H9 (cell line): Measurements from ENCODE around the gene C1orf94. TPM values are rescaled to one million over a fixed set of nuclear protein-coding genes. Genes with fewer than 3 reads are reported as not detected.

ENCODE experiments used
- DNase-seq: peaks from one replicate; pipeline ENCODE4 v3.0.0-alpha.2; 2017
- H2AFZ ChIP-seq: one replicate; pipeline ENCODE4 v1.6.1; 2013; ENCODE audit warnings: mild to moderate bottlenecking, low read length, control low read depth, moderate library complexity
- H2AK5ac ChIP-seq: 2 replicates; pipeline ENCODE4 v1.6.1; 2013; ENCODE audit warnings: low read length, control low read depth, mixed read lengths; ENCODE audit not compliant: insufficient read length
- H2BK120ac ChIP-seq: one replicate; pipeline ENCODE4 v1.6.1; 2013; ENCODE audit warnings: low read depth, mild to moderate bottlenecking, low read length, control low read depth, inconsistent platforms; ENCODE audit not compliant: poor library complexity, severe bottlenecking
- H2BK12ac ChIP-seq: 2 replicates; pipeline ENCODE4 v1.6.1; 2013; ENCODE audit warnings: low read length, control low read depth, mixed read lengths, low read depth; ENCODE audit not compliant: insufficient read length
- H2BK15ac ChIP-seq: 2 replicates; pipeline ENCODE4 v1.6.1; 2013; ENCODE audit warnings: low read depth, low read length, control low read depth
- H2BK20ac ChIP-seq: one replicate; pipeline ENCODE4 v1.6.1; 2013; ENCODE audit warnings: low read depth, mild to moderate bottlenecking, low read length, control low read depth, inconsistent platforms; ENCODE audit not compliant: poor library complexity, severe bottlenecking
- H2BK5ac ChIP-seq: 2 replicates; pipeline ENCODE4 v1.6.1; 2013; ENCODE audit warnings: low read length, control low read depth, mixed read lengths; ENCODE audit not compliant: insufficient read length
- H3K14ac ChIP-seq: 2 replicates; pipeline ENCODE4 v1.6.1; 2013; ENCODE audit warnings: low read length, control low read depth; ENCODE audit not compliant: insufficient read depth
- H3K18ac ChIP-seq: 2 replicates; pipeline ENCODE4 v1.6.1; 2013; ENCODE audit warnings: low read depth, mild to moderate bottlenecking, mixed read lengths, low read length, control low read depth; ENCODE audit not compliant: insufficient read length
- H3K23ac ChIP-seq: 2 replicates; pipeline ENCODE4 v1.6.1; 2013; ENCODE audit warnings: low read length, control low read depth, mixed read lengths, low read depth; ENCODE audit not compliant: insufficient read length
- H3K23me2 ChIP-seq: 2 replicates; pipeline ENCODE4 v1.6.1; 2013; ENCODE audit warnings: low read depth, mild to moderate bottlenecking, mixed read lengths, low read length, control low read depth; ENCODE audit not compliant: insufficient read length, poor library complexity, severe bottlenecking
- H3K27ac ChIP-seq: 2 replicates; pipeline ENCODE4 v1.5.1; 2013; ENCODE audit warnings: low read length, control low read depth, mixed read lengths, low read depth; ENCODE audit not compliant: insufficient read length
- H3K27me3 ChIP-seq: 2 replicates; pipeline ENCODE4 v1.6.1; 2013; ENCODE audit warnings: low read length, control low read depth, inconsistent platforms; ENCODE audit not compliant: insufficient read depth
- H3K4ac ChIP-seq: 2 replicates; pipeline ENCODE4 v1.6.1; 2013; ENCODE audit warnings: low read depth, mild to moderate bottlenecking, control low read depth, inconsistent platforms, low read length, moderate library complexity
- H3K4me1 ChIP-seq: 2 replicates; pipeline ENCODE4 v1.6.1; 2013; ENCODE audit warnings: low read length, control low read depth, inconsistent platforms; ENCODE audit not compliant: insufficient read depth
- H3K4me2 ChIP-seq: 2 replicates; pipeline ENCODE4 v1.6.1; 2013; ENCODE audit warnings: low read length, control low read depth, mixed read lengths; ENCODE audit not compliant: insufficient read length, insufficient read depth
- H3K56ac ChIP-seq: 2 replicates; pipeline ENCODE4 v1.6.1; 2013; ENCODE audit warnings: low read depth, mild to moderate bottlenecking, mixed read lengths, low read length, control low read depth; ENCODE audit not compliant: insufficient read length
- H3K79me1 ChIP-seq: 2 replicates; pipeline ENCODE4 v1.6.1; 2013; ENCODE audit warnings: low read depth, mild to moderate bottlenecking, moderate library complexity, low read length, control low read depth, inconsistent platforms; ENCODE audit not compliant: insufficient read depth, poor library complexity, severe bottlenecking
- H3K79me2 ChIP-seq: 2 replicates; pipeline ENCODE4 v1.6.1; 2013; ENCODE audit warnings: low read length, control low read depth, inconsistent platforms; ENCODE audit not compliant: insufficient read depth
- H3K9ac ChIP-seq: 2 replicates; pipeline ENCODE4 v1.6.1; 2013; ENCODE audit warnings: low read length, control low read depth, mixed read lengths; ENCODE audit not compliant: insufficient read length; ENCODE audit errors: extremely low read depth
- H3K9me3 ChIP-seq: one replicate; pipeline ENCODE4 v1.6.1; 2013; ENCODE audit warnings: low read depth, low read length, inconsistent platforms; ENCODE audit not compliant: control insufficient read depth
- H3T11ph ChIP-seq: one replicate; pipeline ENCODE4 v1.6.1; 2013; ENCODE audit warnings: mild to moderate bottlenecking, low read length, control low read depth, inconsistent platforms
- H4K20me1 ChIP-seq: one replicate; pipeline ENCODE4 v1.6.1; 2013; ENCODE audit not compliant: control insufficient read depth, insufficient read length, insufficient read depth
- H4K5ac ChIP-seq: 2 replicates; pipeline ENCODE4 v1.6.1; 2013; ENCODE audit warnings: low read depth, mild to moderate bottlenecking, mixed read lengths, low read length, control low read depth; ENCODE audit not compliant: insufficient read length
- H4K8ac ChIP-seq: replicated peaks from 2 replicates; pipeline ENCODE4 v1.6.1; 2013; ENCODE audit warnings: low read length, control low read depth, mixed read lengths, low read depth; ENCODE audit not compliant: insufficient read length
- H4K91ac ChIP-seq: 2 replicates; pipeline ENCODE4 v1.6.1; 2013; ENCODE audit warnings: low read depth, mild to moderate bottlenecking, moderate library complexity, mixed read lengths, low read length, control low read depth; ENCODE audit not compliant: insufficient read length
- H3K27ac Mint-ChIP-seq, 3 experiments: 2 replicates in 2 of 3; 3 replicates in 1 of 3; pipeline ENCODE4 v1.8.0; 2020 to 2021; ENCODE audit warnings: mixed read lengths in 3 of 3, mild to moderate bottlenecking in 1 of 3, moderate library complexity in 1 of 3
- H3K27me3 Mint-ChIP-seq: 2 replicates; pipeline ENCODE4 v1.8.0; 2021; ENCODE audit warnings: low read depth, mild to moderate bottlenecking, moderate library complexity, mixed read lengths
- H3K36me3 Mint-ChIP-seq, 3 experiments: 2 replicates in 2 of 3; 3 replicates in 1 of 3; pipeline ENCODE4 v1.8.0; 2020 to 2021; ENCODE audit warnings: low read depth in 3 of 3, mixed read lengths in 3 of 3; ENCODE audit not compliant: insufficient read depth in 1 of 3
- H3K4me1 Mint-ChIP-seq, 2 experiments: 2 replicates each; pipeline ENCODE4 v1.8.0; 2020; ENCODE audit warnings: mixed read lengths in 2 of 2
- H3K4me3 Mint-ChIP-seq, 2 experiments: 2 replicates in 1 of 2; 3 replicates in 1 of 2; pipeline ENCODE4 v1.8.0; 2020 to 2021; ENCODE audit warnings: mild to moderate bottlenecking in 2 of 2, mixed read lengths in 2 of 2, moderate library complexity in 1 of 2
- H3K9me3 Mint-ChIP-seq, 2 experiments: 2 replicates in 1 of 2; 3 replicates in 1 of 2; pipeline ENCODE4 v1.8.0; 2020; ENCODE audit warnings: mild to moderate bottlenecking in 2 of 2, mixed read lengths in 2 of 2, moderate library complexity in 1 of 2
- CTCF ChIP-seq: fragments of 200-600 bp; sonication (generic); conservative IDR thresholded peaks from 3 replicates; pipeline ENCODE4 v1.8.0; 2021; ENCODE audit warnings: antibody characterized with exemption, mild to moderate bottlenecking
- WGBS: extraction: QIAGEN DNeasy Blood & Tissue Kit; methylation state at CpG from one replicate; pipeline ENCODE4 v1.1.7; 2013; ENCODE audit warnings: missing lambda C conversion rate, low lambda C conversion rate, mixed read lengths; ENCODE audit not compliant: insufficient read length; ENCODE audit errors: extremely low coverage; 5-methylcytosine and 5-hydroxymethylcytosine counted together
- total RNA-seq: library from RNA; stranded (reverse); gene quantifications from 2 replicates; pipeline ENCODE4 v1.2.1, GENCODE V29; 2021

C1orf94 gene
- total RNA-seq, 1 experiment from 2014 or later = 0.98 TPM

GRCh38 chr1:34265396-34265795, 88.7 kb downstream of the C1orf94 start:
- H4K20me1 ChIP-seq = no peaks in the 10 kb centered on the region
- H3K4me1 Mint-ChIP-seq = peaks cover 7 to 17% of the 10 kb centered on the region in 2 experiments
- peaks cover 2% of the 10 kb centered on the region; the same call in 1 of the 2 replicates for H3K4me1 ChIP-seq
- H3K56ac ChIP-seq = no peak overlapping the region
- no peaks in the 10 kb centered on the region for H3K9me3 ChIP-seq
- H3K9ac ChIP-seq = no peak overlapping the region
- no peak overlapping the region for H2BK120ac ChIP-seq
- H3K9me3 Mint-ChIP-seq = no peaks in the 10 kb centered on the region
- H3K23me2 ChIP-seq = no peaks in the 10 kb centered on the region
- H2BK5ac ChIP-seq = no peak overlapping the region
- H3K4ac ChIP-seq = no peak overlapping the region
- H3K14ac ChIP-seq = no peak overlapping the region
- no peaks in the 10 kb centered on the region for H3K79me2 ChIP-seq
- H2BK12ac ChIP-seq = no peak overlapping the region
- no peak overlapping the region for H2BK20ac ChIP-seq
- H3T11ph ChIP-seq = no peak overlapping the region
- H3K79me1 ChIP-seq = no peaks in the 10 kb centered on the region
- TF ChIP-seq CTCF = no peak
- H3K27me3 Mint-ChIP-seq = peaks cover 25% of the 10 kb centered on the region
- H2AFZ ChIP-seq = no peak overlapping the region
- H3K4me3 Mint-ChIP-seq = no peak overlapping the region
- no CpG with 5 or more reads among the region's 3 CpGs for WGBS
- H3K27ac Mint-ChIP-seq = no peak overlapping the region
- no peak overlapping the region for H2BK15ac ChIP-seq
- H3K4me2 ChIP-seq = no peak overlapping the region
- no peak overlapping the region for H4K5ac ChIP-seq
- H3K18ac ChIP-seq = no peak overlapping the region
- no peak overlapping the region for H3K23ac ChIP-seq
- H2AK5ac ChIP-seq = no peak overlapping the region
- H3K36me3 Mint-ChIP-seq = no peaks in the 10 kb centered on the region
- H3K27me3 ChIP-seq = no peaks in the 10 kb centered on the region
- no peak overlapping the region for H4K91ac ChIP-seq
- no peak overlapping the region for H3K27ac ChIP-seq
- no peak for DNase-seq
- no peak overlapping the region for H4K8ac ChIP-seq
